Measurements from ENCODE around the gene SLC6A16.

SLC6A16 gene

GRCh38 chr19:49363268-49364082 is 38.5 kb upstream of the SLC6A16 start, which contains the start of gene DKKL1:
Gene DKKL1, plus strand, starts transcription at chr19:49363877. Its CDS starts 122 bp downstream, at chr19:49363999.
- Histone ChIP-seq H3K27me3 (ENCODE audit: insufficient read depth, low read depth, severe bottlenecking) (no peaks in the 10 kb centered on the region), H3K4me3 (ENCODE audit: low read depth, low read length) (peak within 1 kb of the TSS; percentile 87), H3K36me3 (peaks cover 11% of the 10 kb centered on the region; the same call in 1 of the 2 replicates), H3K27ac (0 out of 2 replicates have a peak within 1 kb of the TSS, but pooled peaks have one; percentile 14), H3K9me3 (ENCODE audit: severe bottlenecking) (no peaks in the 10 kb centered on the region)
- peak; percentile 13; the same call in 1 of the 2 replicates for TF ChIP-seq CTCF (IDR thresholded peaks at IDR 0.05; ENCODE audit: low read depth, low read length)
- DNase-seq = peak; percentile 84

DNA sequence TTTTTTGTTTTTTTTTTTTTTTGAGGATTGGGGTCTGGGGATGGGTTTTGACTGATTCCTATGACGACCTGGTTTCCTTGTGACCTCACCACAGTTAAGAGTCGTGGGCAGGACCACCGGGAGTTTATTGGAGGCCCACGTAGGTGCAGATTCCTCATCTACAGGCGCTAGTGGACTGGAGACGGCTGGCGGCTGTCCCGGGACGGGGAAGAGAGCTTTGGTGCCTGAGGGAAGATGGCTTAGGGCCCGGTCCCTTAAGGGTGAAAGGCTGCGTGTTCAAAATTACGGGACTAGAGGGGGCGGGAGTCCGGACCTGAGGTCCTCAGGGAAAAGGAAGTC is 37.9 kb upstream of the SLC6A16 start:
- no peak for TF ChIP-seq CTCF (IDR thresholded peaks at IDR 0.05; ENCODE audit: low read depth, low read length)
- H3K27me3 ChIP-seq (ENCODE audit: insufficient read depth, low read depth, severe bottlenecking) = no peaks in the 10 kb centered on the region
- peaks cover 11% of the 10 kb centered on the region; the same call in 1 of the 2 replicates for H3K36me3 ChIP-seq
- H3K27ac ChIP-seq = 0 out of 2 replicates have a peak overlapping the region, but pooled peaks have one; percentile 14
- peak overlapping the region; percentile 87 for H3K4me3 ChIP-seq (ENCODE audit: low read depth, low read length)
- DNase-seq = no peak
- H3K9me3 ChIP-seq (ENCODE audit: severe bottlenecking) = no peaks in the 10 kb centered on the region

DNA sequence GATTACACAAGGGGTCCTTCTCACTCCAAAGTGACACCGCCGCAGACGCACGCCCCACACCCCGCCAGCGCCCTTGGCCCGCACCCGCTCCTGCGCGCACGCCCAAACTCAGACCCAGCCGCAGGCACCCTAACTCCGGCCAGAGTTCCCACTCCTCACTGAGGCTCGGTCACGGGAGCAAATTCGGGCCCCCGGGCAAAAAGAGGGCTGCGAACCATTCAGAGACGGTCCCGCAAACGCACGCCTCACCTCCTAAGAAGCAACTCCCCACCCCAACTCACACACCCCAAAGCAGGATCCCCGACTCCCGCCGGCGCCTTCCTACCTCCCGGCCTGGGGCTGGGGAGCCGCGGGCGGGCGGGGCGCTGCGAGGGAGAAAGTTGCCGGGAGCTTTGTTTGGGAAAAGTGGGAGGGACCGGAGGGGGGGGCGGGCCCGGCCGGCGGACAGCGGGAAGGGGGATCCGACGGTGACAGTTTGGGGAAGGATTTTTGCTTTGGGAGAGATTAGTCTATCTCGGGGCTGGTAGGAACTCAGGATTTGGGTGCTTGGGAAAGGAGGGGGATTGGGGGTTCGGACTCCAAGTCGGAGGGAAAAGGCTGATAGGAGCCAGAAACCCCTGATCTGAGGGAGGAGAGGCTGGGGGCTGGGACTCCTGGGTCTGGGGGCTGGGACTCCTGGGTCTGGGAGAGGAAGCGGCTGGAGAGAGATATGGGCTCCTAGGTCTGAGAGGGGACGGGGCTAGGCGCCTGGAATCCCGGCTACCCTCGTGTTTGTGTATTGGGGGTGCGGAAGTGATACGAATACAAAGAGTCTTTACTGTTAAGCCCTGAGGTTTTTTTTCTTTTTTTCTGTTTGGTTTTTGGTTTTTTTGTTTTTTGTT is 37.3 kb upstream of the SLC6A16 start, which contains the start of gene TEAD2:
Gene TEAD2, minus strand, starts transcription at position 369 of the 881 bp plus-strand sequence. CDS start 2,341 bp downstream, outside the sequence.
- Histone ChIP-seq H3K27me3 (ENCODE audit: insufficient read depth, low read depth, severe bottlenecking) (no peaks in the 10 kb centered on the region), H3K36me3 (peaks cover 14% of the 10 kb centered on the region; the same call in 1 of the 2 replicates), H3K9me3 (ENCODE audit: severe bottlenecking) (no peaks in the 10 kb centered on the region), H3K27ac (peak within 1 kb of the TSS; percentile 81), H3K4me3 (ENCODE audit: low read depth, low read length) (peak within 1 kb of the TSS; percentile 87)
- TF ChIP-seq CTCF (IDR thresholded peaks at IDR 0.05; ENCODE audit: low read depth, low read length) = no peak
- peak; percentile 63 for DNase-seq

DNA sequence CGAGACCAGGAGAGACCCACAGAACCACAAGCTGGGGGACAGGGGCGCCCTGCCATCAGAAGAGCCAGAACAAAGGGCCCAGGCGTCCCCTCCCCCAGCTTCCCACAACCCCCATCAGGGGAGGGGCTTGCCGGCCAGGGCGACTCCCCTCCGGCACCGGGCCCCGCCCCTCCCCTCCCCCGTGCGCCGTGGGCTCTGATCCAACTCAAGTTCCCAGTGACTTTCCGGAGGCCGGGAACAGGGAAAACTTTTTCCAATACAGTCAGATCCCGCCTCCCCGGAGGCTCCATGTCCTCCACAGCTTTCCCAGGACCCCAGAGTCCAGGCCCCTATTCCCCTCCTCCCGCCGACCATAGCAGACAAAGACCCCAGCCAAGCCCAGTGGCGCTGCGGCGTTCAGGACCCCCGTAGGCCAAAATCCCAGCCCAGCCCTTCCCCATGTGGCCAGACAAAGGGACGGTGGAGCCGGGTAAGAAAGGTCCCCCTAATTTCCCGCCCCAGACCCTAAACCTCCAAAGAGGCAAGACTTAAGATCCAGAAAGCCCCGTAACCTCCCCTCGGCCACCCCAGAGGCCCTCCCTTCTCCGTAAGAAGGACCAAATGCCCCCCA is 36.6 kb upstream of the SLC6A16 start:
- Histone ChIP-seq H3K27me3 (ENCODE audit: insufficient read depth, low read depth, severe bottlenecking) (no peaks in the 10 kb centered on the region), H3K27ac (peak overlapping the region; percentile 81), H3K9me3 (ENCODE audit: severe bottlenecking) (no peaks in the 10 kb centered on the region), H3K36me3 (peaks cover 14% of the 10 kb centered on the region; the same call in 1 of the 2 replicates), H3K4me3 (ENCODE audit: low read depth, low read length) (peak overlapping the region; percentile 87)
- DNase-seq = peak; percentile 79
- no peak for TF ChIP-seq CTCF (IDR thresholded peaks at IDR 0.05; ENCODE audit: low read depth, low read length)

Data from WERI-Rb-1 (cell line).